CD4-positive, alpha-beta T cell treated with Interleukin-17A for 4 hours (primary cell): ENCODE measurements around the gene POSTN.

Source experiments
- DNase-seq: peaks from one replicate; pipeline ENCODE4 v3.0.0-alpha.2; 2020; ENCODE audit warnings: mixed read lengths

POSTN gene, protein sequence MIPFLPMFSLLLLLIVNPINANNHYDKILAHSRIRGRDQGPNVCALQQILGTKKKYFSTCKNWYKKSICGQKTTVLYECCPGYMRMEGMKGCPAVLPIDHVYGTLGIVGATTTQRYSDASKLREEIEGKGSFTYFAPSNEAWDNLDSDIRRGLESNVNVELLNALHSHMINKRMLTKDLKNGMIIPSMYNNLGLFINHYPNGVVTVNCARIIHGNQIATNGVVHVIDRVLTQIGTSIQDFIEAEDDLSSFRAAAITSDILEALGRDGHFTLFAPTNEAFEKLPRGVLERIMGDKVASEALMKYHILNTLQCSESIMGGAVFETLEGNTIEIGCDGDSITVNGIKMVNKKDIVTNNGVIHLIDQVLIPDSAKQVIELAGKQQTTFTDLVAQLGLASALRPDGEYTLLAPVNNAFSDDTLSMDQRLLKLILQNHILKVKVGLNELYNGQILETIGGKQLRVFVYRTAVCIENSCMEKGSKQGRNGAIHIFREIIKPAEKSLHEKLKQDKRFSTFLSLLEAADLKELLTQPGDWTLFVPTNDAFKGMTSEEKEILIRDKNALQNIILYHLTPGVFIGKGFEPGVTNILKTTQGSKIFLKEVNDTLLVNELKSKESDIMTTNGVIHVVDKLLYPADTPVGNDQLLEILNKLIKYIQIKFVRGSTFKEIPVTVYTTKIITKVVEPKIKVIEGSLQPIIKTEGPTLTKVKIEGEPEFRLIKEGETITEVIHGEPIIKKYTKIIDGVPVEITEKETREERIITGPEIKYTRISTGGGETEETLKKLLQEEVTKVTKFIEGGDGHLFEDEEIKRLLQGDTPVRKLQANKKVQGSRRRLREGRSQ

DNA sequence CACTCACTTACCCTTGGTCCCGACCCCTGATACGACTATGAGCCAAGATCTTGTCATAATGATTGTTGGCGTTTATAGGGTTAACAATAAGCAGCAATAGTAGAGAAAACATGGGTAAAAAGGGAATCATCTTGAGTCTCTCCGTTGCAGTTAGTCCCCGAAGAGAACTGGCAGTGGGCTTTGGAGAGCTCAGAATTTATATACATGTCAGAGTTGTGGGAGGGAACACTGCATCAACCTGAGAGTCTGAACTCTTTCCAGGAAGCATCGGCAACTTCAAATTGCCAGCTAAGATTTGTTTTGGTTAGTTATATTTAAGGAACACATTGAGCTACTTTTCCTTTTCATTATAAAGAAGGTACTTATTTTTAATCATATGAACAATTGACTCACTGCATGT is at the start of gene POSTN:
Gene POSTN (minus strand): TSS at position 172 of the 400 bp plus-strand sequence. CDS start 42 bp downstream, at position 130.
- DNase-seq = no peak

DNA sequence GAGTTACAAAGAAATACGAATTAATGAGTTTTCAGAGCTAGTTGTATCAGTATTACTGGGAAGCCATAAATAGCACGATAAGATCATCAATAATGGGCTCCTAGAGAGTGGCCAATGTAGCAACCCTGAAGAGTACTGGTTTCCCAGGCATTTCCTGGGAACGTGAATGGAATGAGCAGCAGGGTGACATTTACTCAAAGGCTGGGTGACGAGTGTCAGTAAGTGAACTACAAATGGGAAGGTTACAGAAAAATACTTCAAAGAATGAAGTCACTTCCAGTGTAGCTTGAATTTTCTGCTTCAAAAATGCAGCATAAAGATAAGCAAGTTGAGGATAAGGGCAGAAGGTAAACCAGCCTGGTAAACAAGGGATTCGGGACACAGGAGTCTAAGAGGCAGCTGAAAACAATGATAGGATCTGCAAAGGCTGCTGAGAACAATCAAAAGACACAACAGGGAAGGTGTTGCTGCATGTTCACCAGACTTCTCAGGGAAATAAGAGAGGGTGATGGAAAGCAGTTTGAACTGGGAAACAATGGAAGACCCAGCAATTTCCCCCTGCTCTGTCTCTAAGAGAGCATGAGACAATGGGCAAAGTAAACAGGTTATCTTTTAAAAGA is 48.6 kb upstream of the POSTN start:
- no peak for DNase-seq

DNA sequence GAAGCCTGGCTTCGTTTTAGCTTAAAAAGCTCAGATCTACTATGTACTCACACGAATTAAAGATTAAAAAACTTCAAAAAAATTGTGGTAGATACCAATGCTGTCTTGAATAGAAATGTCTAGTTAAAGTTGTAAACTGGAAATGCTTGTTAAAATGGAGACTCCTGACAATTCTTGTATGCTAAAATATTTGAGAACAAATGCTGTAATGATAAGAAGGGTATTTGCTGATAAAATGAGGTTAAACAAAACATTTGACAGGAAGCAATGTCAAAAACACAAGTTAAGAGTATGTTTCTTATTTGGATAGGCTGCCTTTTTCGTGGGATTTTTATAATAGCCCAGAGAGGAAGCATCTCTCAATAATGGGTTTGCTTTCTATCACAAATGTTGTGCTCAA is 48.0 kb upstream of the POSTN start:
- DNase-seq = no peak

DNA sequence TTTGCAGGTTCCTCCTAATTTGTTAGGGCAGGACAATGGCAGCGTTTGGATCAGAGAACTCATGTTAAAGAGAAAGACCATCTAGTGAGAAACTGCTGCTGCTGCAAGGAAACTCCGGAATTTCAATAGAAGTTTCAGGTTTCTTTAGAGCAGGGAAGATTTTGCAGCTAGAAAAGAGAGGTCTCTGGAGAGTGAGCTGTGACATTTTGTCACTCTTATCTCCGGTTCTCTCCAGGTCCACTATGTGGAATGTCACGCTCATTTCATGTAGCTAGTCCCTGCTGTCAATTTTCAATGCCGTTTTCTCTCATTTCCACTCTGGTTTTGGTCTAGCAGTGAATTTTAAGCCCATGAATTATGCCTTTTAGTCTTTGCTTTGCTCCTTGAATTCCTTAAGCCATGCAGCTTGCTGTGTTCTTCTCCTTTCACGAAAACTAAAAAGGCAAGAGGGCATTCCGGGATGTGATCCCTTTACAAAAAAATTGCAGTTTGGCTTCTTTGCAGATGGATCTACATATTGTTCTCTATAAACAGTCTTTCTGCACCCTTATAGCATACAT is 46.7 kb upstream of the POSTN start:
- DNase-seq = no peak

DNA sequence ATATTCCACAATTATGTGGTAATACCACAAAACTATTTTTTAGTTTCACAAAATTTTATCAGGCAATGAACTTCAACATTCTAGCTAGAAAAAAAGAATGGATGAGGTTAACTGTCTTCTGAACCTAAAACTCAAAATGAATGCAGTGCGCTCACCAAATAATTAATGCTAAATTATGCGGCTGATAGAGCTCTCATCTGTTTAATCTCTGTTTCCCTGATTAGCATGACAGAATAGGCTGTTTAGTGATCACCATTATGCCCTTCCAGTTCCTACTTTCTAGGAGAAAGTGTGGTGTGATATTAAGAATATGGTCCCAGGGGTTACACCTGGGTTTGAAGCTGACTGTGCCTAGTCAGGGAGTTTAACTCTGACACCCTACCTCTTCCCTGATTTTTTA is 42.8 kb upstream of the POSTN start:
- DNase-seq = no peak

DNA sequence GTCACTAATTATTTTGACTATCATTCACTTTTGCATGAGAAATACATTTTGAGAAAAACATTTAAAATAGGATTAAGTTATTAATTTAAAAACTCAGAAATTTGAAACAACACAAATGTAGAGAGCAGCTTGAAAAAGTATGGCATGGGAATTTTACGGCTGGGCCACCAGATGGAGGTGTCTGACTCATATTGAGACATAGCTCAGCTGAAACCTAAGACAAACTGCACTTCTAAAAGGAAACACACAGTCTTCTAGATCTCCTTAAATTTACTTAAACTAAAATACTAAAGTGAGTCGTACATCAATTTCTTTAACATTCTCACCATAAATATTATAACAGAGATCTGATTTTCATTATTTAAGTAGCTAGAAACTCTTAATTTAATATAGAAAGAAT is 41.9 kb upstream of the POSTN start:
- DNase-seq = no peak

DNA sequence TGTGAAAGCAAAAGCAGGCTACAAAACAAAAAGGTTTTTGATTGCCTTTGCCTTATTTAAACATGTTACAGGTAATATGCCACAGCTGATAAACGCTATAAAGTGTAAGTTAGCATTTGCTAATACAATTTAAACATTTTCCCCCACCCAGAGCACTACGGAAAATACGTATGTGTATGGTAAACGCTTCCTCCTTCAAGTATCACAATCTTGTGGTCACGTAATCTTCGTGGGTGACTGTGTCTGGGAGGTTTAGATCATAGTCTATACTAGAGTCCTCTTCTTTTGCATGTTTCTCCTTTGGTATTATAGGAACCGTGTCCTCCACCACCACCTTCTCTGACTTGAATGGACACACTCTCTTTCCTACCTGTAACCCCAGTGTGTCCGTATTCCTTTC is 38.1 kb upstream of the POSTN start:
- DNase-seq = no peak

DNA sequence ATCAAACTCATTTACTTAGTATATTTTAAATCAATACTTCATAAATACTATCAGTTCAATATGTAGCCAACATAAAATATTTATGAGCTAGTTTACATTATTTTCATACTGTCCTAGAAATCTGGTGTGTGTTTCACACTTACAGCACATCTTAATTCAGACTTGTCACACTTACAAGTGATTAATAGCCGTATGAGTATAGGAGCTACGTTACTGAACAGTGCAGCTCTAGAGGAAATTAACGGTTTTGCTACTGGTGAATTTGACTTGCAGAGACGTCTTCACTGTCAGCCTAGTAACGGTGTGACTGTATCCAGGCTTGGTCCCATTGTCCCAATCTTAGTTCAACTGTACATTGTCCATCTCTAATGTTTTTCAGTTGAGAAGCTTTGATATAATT is 33.7 kb upstream of the POSTN start:
- no peak for DNase-seq

DNA sequence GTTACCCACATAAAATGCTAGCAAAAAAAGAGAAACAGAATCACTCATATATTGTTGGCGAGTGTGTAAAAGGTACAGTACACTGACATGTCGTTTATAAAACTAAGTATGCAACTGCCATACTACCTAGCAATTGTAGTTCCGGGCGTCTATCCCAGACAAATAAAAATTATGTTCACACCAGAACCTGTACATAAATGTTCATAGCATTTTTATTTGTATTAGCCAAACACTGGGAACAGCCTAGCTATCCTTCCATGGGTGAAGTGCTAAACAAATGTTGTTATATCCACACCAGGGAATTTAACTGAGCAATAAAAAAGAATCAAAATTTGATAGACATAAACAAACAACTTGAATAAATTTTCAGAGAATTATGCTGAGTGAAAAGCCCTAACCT is 28.9 kb upstream of the POSTN start:
- no peak for DNase-seq

DNA sequence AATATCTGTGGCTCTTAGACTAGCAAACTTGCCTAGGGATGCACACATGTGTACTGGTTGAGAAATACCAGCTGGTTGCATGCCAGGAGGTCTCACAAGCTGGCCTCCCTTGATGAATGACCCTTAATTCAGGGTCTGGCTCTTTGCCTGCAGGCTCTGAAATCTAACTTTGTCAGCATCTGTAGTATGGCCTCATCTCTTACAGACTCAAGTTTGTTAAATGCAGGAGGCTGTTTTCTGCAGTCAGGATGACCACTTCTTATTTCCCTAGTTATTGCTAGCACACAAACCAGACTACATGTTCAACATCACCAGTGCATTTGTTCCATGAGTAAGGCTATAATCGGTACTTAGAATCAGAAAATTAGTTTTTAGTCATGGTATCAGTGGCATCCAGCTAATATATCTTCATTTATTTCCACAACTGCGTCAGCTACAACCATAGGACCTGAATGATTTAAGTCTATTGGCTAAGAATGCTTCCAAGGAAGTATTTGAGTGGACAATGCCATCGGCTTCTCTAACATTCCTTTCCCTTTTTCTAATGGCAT is 23.3 kb upstream of the POSTN start:
- no peak for DNase-seq

DNA sequence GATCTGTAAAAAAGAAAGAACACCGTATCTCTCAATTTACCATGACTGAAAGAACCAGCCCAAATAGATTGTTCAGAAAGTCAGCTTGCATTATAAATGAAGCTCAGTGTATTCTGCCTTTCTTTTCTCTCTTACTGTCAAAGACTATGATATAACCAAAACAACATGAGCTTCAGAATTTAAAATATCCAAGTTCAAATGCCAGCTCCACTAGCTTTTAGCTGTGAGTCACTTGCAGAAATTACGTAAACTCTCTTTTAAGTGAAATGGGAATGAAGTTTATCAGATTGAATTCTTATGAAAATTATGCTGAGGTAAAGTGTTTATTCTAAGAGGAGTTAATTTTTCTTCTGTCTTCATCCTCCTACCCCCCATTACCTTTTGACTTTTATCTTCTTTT is 20.0 kb upstream of the POSTN start:
- DNase-seq = no peak

DNA sequence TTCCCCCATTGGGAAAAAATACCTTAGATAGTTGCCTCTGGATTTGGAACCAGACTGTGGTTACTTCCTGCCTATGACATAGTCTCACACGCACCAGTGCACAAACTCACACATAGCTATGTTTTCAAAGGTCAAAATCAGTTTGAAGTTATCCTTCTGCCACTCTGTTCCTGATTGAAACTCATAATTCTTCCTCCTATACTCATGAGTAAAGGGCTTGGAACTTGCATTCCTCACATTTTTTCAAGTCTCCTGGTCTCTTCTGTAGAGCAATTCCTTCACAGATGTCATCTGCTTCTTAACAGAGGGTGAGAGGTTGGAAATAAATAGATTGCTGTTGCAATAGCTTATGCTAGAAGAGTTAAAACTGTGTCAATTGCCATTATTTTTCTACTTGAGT is 18.6 kb upstream of the POSTN start:
- DNase-seq = no peak

DNA sequence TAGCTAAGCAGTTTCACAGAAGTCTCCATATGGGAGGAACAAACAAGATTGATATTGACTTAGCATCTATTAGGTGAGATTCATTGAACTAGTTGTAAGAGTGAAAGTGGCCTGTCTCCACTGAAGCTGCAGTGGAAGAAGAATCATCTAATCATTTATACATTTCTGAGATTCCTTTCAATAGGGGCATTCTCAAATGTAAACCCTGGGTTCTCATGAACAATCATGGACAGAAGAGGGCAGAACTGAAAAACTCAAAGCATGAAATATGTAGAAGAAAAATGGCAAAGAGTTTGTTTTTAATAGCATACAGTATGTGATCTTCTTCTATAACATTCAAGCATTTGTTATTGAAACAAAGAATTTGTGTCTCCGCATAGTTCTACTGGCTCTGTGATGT is 17.6 kb upstream of the POSTN start:
- DNase-seq = no peak

DNA sequence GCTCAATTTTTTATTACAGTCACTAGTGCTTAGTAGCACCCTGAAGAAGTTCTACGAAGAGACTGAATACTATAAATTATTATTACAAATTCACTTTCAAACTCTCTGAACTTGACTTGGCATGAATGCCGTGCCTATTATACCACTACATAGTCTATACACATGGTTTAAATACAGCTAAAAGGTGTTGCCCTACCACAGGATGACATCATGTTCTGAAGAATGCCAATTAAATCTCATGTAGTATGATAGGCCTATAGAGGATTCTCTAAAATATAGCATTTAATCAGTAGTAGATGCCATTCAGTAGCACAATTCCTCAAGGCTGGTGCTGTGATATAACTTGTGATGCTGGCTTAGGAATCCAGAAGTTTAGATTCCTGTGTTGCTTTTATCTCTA is 16.7 kb upstream of the POSTN start:
- no peak for DNase-seq

DNA sequence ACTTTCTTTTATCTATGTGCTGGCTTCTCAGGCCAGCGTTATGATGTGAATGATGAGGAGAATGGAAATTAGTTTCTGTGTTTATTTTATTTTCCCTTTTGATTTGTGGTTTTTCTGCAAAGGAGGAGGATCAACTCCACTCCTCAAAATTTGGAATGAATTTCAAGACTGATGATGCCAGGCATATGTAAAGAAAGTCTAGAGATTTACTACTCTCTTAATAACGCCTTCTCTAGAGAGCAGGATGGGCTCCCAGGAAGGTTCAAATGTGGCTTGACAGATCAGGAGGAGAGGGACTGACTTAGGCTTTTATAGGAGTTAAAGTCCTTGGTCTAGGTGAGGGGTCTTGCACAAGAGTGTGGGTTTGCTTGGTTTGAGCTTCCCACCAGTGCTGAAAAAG is 15.1 kb upstream of the POSTN start:
- DNase-seq = no peak

DNA sequence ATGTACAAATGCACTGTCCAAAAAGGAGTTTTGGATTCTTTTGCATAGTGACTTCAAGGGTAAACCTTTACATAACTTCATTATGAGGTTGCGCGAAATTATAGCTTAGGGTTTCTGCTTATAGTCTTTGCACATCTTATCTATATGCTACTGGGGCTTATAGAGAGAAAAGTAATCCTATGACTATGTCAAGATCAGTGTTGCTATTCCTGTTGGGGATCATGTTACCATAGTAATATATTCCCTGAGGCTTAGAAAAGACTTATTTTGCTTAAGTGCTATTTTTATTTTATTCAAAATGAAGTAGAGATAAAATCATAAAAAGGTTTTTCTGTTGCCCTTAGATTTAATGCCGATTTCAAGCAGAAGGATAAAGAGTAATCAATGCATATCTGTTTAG is 14.7 kb upstream of the POSTN start:
- no peak for DNase-seq

DNA sequence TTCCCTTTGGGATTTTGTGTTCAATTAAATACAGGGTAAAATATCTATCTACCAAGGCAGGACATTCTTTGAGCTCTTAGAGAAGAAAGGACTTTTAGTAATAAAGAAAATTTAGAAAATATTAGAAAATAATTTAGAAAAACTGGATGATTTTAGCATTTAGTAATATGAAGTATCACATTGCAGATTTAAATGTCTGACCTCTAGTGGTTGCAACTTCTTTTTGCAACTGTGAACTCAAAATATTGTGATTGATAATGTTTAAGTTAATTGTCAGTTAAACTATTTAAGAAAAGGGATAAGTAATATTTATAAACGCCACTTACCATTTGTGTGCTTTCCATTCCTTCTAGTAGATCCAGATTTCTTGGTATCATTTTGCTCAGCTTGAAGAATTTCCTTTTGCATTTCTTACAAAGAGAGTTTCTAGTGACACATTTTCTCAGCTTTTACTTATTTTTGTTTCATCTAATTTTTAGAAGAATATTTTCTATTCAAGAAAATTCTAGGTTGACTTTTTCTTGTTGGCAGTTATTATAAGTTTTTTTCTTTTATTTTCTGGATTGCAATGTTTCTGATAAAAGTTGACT is 10.3 kb upstream of the POSTN start:
- no peak for DNase-seq

DNA sequence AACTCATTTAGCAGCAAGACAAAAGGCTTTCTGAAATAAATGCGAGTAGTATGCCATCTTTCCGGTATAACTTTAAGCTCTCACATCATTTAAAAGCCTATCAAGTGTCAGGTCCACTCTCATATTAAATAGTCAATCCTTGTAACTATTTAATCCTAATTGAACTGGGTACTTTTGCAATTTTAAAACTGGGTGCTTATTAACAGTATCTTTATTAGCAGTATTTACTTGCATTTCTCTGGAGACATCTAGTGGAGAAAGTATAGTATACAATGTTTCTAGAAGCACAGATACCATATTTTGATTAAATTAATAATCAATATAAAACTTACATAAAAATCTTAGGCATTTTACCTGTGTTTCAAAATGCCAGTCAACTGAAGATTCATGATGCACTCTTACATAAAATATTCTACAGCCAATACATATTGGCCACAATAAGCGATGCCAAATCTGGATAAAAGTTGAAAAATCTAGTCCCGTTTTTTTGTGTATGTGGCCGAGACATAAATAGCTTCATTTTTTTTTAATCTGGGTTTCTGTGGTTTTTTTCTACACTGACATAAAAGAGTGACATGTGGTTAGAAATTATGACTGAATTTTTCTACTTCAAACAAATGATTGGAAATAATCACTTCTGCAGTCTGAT is 4.3 kb upstream of the POSTN start:
- no peak for DNase-seq

DNA sequence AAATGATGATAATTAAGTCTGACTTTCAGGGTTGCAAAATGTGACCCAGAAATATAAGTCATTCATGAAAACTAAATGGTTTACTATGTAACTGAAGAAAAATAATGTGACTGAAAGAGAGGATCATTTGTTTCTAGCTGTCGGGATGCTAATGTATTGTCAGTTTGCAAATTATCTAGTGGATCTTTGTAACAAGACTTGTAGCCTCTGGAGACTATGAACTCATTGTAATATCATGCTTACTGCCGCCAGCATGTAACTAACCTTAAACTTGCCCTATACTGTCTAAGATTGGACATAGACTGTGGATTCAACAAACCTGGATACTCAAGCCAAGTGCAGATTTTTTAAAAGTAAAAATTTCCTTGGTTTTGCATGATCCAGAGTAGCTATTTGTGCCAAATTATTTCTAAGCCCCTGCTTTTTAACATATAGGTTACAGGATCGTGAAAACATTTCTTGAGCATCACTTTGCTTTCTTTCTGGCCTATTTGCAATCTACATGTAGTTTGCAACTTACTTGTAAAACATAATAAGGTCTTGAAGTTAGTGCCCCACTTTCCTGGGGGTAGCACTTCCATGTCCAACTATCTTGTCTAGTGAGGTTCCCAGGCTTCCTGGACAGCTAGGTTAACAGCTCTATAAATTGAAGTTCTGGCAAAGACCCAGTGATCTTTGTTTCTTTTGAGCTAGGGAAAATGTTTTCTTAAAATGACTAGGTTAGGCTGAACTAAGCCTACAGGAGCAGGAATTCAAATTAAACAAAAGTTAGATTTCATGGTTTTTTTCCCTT is 3.3 kb upstream of the POSTN start:
- DNase-seq = no peak

DNA sequence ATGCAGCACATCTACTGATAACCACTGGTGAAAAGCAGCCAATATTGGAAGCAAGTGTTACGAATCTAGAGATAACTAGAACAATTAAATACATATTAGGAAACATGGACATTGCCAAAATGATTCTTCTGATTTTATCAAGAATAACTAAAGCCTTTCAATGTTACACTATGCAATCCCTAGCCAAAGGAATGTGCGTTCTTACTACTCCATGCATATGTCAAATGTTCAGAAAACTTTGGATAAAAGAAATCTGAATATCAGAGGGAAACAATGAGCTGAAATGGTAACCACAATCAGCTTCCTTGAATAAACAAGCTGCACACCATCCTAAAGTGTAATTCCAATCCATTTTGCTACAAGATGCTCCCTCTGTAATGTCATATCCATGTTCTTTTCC is 951 bp upstream of the POSTN start:
- no peak for DNase-seq

DNA sequence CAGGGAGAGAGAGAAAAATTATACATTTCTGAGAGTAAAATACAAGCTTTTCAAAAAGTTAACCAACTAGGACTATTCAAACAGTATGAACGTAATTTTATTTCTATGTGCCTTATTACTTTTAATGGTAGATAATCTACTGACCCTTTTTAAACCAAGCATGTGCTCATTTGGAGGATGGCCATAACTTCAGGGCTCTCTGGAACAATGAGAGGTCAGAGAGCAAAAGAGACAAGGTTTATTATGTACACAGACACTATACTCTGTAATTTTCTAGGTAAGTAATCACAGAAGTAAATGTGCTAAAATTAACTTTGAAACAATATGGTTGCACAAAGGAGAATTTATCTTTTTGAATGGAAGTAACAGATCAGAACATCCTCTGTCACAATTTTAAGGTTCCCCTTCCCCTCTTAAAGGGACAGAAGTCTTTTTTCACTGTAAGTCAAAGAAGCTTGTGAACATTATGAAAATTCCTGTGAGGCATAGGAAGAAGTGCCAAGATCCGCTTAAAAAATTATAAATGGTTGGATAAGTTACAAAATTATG is 1.0 kb downstream of the POSTN start:
- no peak for DNase-seq
